Glutamatergic neuron (in vitro differentiated cells): Measurements from ENCODE around the gene LEF1. TPM values are rescaled to one million over a fixed set of nuclear protein-coding genes. Genes with fewer than 3 reads are reported as not detected.

Experiments
- DNase-seq: peaks from one replicate; pipeline ENCODE4 v3.0.0; 2022
- H3K27ac Mint-ChIP-seq: one replicate; pipeline ENCODE4 v1.8.0; 2020; ENCODE audit warnings: mild to moderate bottlenecking, mixed read lengths, inconsistent platforms; ENCODE audit not compliant: unreplicated experiment
- H3K27me3 Mint-ChIP-seq: one replicate; pipeline ENCODE4 v1.8.0; 2020; ENCODE audit warnings: mild to moderate bottlenecking, moderate library complexity, mixed read lengths, inconsistent platforms; ENCODE audit not compliant: unreplicated experiment
- H3K36me3 Mint-ChIP-seq: one replicate; pipeline ENCODE4 v1.8.0; 2020; ENCODE audit warnings: mild to moderate bottlenecking, mixed read lengths, inconsistent platforms; ENCODE audit not compliant: unreplicated experiment
- H3K4me1 Mint-ChIP-seq: one replicate; pipeline ENCODE4 v1.8.0; 2020; ENCODE audit warnings: mild to moderate bottlenecking, low read depth, mixed read lengths, inconsistent platforms; ENCODE audit not compliant: unreplicated experiment
- H3K4me3 Mint-ChIP-seq: one replicate; pipeline ENCODE4 v1.8.0; 2020; ENCODE audit warnings: mild to moderate bottlenecking, mixed read lengths, inconsistent platforms; ENCODE audit not compliant: unreplicated experiment
- H3K9me3 Mint-ChIP-seq: one replicate; pipeline ENCODE4 v1.8.0; 2020; ENCODE audit warnings: mild to moderate bottlenecking, moderate library complexity, mixed read lengths, inconsistent platforms; ENCODE audit not compliant: unreplicated experiment
- total RNA-seq: library from RNA; stranded (reverse); fragmentation: NEBNext Ultra II Directional; extraction: Animal tissue kit (Norgen Biotek cat#: 25700); gene quantifications from one replicate; pipeline ENCODE4 v1.2.1, GENCODE V29; 2021; ENCODE audit not compliant: unreplicated experiment
- TF ChIP-seq, protein P1 (sequence below): fragments of 200-600 bp; sonication (generic); IDR thresholded peaks from one replicate; pipeline ENCODE4 v1.5.0; 2021; ENCODE audit not compliant: partially characterized antibody, unreplicated experiment

Gene LEF1
- total RNA-seq, 1 donor from 2014 or later = 0.98 TPM

DNA sequence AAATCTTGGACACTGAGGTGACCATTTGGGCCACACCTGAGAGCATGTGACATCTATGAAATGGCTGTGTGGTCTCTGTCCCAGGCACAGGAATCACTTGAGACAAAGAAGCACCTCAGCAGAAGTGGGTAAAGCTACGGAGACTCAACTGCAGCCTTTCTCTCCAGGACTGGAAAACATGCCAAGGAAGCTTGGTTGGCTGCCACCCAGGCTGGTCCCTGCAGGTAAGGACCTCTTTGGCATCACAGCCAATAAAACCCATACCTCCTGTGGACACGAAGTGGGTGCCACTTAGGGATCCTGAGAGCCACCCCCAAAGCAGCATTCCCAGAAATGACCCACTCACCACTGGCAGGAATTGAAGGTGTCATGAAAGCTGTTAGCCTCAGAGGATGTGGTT, 74.6 kb downstream of the LEF1 start:
- Mint-ChIP-seq H3K36me3 (no peaks in the 10 kb centered on the region), H3K27ac (no peak overlapping the region), H3K4me3 (no peak overlapping the region), H3K27me3 (no peaks in the 10 kb centered on the region), H3K4me1 (no peaks in the 10 kb centered on the region), H3K9me3 (no peaks in the 10 kb centered on the region)
- DNase-seq = no peak
- TF ChIP-seq, protein P1, sequence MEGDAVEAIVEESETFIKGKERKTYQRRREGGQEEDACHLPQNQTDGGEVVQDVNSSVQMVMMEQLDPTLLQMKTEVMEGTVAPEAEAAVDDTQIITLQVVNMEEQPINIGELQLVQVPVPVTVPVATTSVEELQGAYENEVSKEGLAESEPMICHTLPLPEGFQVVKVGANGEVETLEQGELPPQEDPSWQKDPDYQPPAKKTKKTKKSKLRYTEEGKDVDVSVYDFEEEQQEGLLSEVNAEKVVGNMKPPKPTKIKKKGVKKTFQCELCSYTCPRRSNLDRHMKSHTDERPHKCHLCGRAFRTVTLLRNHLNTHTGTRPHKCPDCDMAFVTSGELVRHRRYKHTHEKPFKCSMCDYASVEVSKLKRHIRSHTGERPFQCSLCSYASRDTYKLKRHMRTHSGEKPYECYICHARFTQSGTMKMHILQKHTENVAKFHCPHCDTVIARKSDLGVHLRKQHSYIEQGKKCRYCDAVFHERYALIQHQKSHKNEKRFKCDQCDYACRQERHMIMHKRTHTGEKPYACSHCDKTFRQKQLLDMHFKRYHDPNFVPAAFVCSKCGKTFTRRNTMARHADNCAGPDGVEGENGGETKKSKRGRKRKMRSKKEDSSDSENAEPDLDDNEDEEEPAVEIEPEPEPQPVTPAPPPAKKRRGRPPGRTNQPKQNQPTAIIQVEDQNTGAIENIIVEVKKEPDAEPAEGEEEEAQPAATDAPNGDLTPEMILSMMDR = no peak

DNA sequence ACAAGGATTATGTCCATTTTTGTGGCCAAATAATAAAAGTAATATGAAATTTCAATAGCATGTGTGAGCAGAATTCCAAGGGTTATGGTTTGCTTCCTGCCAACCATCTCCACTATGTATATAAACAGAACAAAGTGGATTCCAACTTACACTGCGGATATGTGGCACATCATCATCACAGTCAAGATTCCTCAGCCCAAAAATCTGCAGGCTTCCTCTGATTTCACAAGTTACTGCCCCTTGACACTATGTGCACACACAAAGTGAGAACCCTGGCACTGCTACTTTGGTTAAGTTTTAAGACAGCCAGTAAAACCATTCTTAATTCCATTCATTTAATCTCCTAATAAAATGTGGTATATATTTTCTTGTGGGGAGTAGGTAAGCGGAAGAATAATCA, 76.4 kb downstream of the LEF1 start:
- TF ChIP-seq, protein P1 = no peak
- Mint-ChIP-seq H3K27ac (no peak overlapping the region), H3K27me3 (no peaks in the 10 kb centered on the region), H3K36me3 (no peaks in the 10 kb centered on the region), H3K4me1 (no peaks in the 10 kb centered on the region), H3K4me3 (no peak overlapping the region), H3K9me3 (no peaks in the 10 kb centered on the region)
- no peak for DNase-seq

DNA sequence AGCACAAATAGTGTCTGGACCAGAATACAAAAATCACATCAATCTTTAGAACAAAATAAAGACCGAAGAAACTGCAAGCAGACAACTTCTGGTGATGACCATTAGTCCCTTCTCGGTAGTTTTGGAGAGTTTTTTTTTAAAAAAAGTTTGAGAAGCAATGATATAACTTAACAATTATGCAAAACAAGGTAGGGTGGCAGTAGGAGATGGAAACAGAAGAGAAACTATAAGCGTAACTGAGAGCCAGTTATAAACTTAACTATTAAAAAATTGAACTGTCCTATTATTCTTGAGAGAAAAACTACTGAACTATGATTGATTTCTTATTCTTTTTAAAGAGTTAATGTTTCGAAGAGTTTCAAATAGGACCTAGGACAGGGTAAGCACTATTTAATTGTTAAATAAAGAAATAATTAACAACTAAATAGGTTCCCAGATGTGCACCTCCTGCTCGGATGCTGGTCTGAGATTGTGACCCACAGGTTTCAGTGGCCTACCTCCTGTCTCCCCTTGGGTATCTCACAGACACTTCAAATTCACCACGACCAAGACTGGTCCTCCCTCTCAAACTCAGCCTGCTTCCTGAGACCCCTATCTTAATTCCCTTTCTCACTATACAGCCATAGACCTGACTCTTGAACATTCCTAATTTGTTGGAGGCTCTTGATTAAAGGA, 81.3 kb downstream of the LEF1 start:
- Mint-ChIP-seq H3K27me3 (no peaks in the 10 kb centered on the region), H3K36me3 (no peaks in the 10 kb centered on the region), H3K27ac (no peak overlapping the region), H3K4me1 (no peaks in the 10 kb centered on the region), H3K9me3 (no peaks in the 10 kb centered on the region), H3K4me3 (no peak overlapping the region)
- no peak for DNase-seq
- TF ChIP-seq, protein P1 = no peak

DNA sequence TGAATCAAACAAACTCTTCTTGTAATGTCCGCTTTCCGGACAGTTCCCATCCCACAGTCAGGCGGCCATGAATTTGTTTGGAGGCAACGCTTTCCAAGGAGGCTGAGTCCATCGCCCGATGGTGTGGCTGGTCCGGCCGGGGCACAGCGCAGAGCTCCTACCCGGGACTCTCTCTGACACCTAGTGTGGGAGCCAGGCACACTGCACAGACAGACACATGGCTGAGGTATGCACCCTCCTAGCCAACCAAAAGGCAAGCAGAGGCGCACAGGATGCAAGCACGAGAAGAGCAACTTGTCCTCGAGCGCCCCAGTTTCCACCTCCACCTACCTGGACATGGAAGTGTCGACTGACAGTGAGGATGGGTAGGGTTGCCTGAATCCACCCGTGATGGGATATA, 87.5 kb downstream of the LEF1 start:
- Mint-ChIP-seq H3K36me3 (no peaks in the 10 kb centered on the region), H3K27ac (no peak overlapping the region), H3K4me1 (no peaks in the 10 kb centered on the region), H3K4me3 (no peak overlapping the region), H3K9me3 (no peaks in the 10 kb centered on the region), H3K27me3 (no peaks in the 10 kb centered on the region)
- TF ChIP-seq, protein P1 = no peak
- DNase-seq = no peak

DNA sequence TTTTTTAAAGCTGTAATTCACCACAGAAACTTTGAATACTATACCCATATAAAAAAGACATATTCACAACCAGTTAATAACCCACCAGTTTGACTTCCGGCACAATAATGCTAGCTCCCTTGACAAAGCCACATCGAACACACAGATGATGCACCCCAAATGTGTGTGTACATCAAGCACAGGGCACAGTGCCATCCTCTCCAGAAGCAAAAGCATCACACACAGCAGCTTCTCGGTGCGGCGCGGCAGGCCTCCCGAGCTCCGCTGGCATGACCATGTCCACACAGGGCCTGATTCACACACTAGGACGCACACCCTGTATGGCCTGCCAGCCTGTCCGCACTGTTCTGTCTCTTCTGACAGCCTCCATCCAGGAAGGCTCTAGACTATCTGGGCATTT, 88.0 kb downstream of the LEF1 start:
- H3K9me3 Mint-ChIP-seq = no peaks in the 10 kb centered on the region
- no peak for DNase-seq
- H3K4me3 Mint-ChIP-seq = no peak overlapping the region
- TF ChIP-seq, protein P1 = no peak
- H3K27me3 Mint-ChIP-seq = no peaks in the 10 kb centered on the region
- H3K4me1 Mint-ChIP-seq = no peaks in the 10 kb centered on the region
- no peak overlapping the region for H3K27ac Mint-ChIP-seq
- no peaks in the 10 kb centered on the region for H3K36me3 Mint-ChIP-seq
